Activated CD8-positive, alpha-beta memory T cell treated with anti-CD3 and anti-CD28 coated beads for 36 hours (primary cell): ENCODE data around the gene DARS2. TPM values are rescaled to one million over a fixed set of nuclear protein-coding genes. Genes with fewer than 3 reads are reported as not detected.
"Not testable (repeated sequence)": the region's sequence is repeated elsewhere in the genome, so short reads cannot be mapped to it uniquely, and the experiment has no call there.

Experiments
- CTCF ChIA-PET: fragments of 350-600 bp; sonication (Branson Sonifier 250); formaldehyde crosslinking; loops from one replicate; lab custom pipeline; 2021; ENCODE audit warnings: antibody characterized with exemption; lab: Charles Lee
- POLR2A ChIA-PET: fragments of 350-600 bp; sonication (Branson Sonifier 250); formaldehyde crosslinking; loops from one replicate; lab custom pipeline; 2021; ENCODE audit warnings: antibody characterized with exemption; lab: Charles Lee
- total RNA-seq, 2 experiments: library from RNA; stranded (reverse); gene quantifications; one replicate each; pipeline ENCODE4 v1.2.3, GENCODE V29; 2021

Gene DARS2
- total RNA-seq, 2 experiments from 2014 or later: 46.3 to 49.1 TPM

DNA sequence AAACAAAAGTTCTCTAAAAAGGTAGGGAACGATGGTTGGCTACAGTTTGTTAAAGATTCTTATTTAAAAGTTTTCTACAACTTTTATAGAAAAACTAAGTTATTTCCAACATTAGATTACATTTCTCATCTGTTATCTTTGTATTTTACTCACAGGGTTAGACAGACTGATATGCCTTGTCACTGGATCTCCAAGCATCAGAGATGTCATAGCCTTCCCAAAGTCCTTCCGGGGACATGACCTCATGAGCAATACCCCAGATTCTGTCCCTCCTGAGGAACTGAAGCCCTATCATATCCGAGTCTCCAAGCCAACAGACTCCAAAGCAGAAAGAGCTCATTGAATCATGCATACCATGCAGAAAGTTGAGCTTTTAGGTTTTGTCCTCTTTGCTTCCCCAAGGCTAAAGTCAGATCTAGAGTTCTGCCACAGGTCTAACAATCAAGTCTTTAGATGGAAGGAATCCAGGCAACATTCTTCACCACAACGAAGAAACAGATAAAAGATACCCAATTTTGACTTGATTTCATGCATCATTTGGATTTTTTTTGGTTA is 33.0 kb downstream of the DARS2 start:
- POLR2A ChIA-PET: interaction anchor here (0.5 to 1.2 kb wide), 2 partner anchors 24 to 121 kb away, joined by 3 to 4 read pairs; no protein-coding TSS in a partner anchor
- CTCF ChIA-PET: no interaction called here

- POLR2A ChIA-PET: interaction anchor here (1.9 kb wide), 1 partner anchor 36 kb away, joined by 9 read pairs; the partner anchor contains the start of genes CENPL and DARS2
- CTCF ChIA-PET: not testable (repeated sequence)
These were observed 35.1 kb downstream of the DARS2 start for GRCh38 chr1:173859547-173859946.

GRCh38 chr1:173860065-173860464 is 35.6 kb downstream of the DARS2 start:
- POLR2A ChIA-PET: interaction anchor here (0.7 to 1.9 kb wide), 4 partner anchors 8 to 36 kb away, joined by 3 to 9 read pairs (median 4); partner anchors contain the start of genes CENPL, DARS2, GAS5 and ZBTB37

GRCh38 chr1:173861731-173862145 is 37.3 kb downstream of the DARS2 start:
- CTCF ChIA-PET: no interaction called here
- POLR2A ChIA-PET: interaction anchor here (1.3 kb wide), 1 partner anchor 313 kb away, joined by 6 read pairs; no protein-coding TSS in a partner anchor

More at GRCh38 chr1:173860065-173860464, 35.6 kb downstream of the DARS2 start:
- CTCF ChIA-PET: no interaction called here

DNA sequence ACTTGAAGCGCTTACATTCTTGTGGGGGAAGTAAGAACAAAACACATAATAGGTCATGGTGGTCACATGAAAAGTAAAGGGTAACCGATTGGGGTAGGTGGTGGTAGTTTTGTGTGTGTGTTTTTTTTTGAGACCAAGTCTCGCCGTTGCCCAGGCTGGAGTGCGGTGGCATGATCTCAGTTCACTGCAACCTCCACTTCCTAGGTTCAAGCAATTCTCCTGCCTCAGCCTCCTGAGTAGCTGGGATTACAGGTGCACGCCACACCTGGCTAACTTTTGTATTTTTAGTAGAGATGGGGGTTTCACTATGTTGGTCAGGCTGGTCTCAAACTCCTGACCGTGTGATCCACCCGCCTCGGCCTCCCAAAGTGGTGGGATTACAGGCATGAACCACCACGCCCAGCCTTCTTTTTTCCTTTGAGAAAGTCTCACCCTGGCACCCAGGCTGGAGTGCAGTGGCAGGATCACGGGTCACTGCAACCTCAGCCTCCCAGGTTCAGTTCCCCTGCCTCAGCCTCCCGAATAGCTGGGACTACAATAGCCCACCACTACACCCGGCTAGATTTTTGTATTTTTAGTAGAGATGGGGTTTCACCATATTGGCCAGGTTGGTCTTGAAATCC is 37.8 kb downstream of the DARS2 start:
- POLR2A ChIA-PET: interaction anchor here (1.3 kb wide), 1 partner anchor 312 kb away, joined by 6 read pairs; no protein-coding TSS in a partner anchor
- CTCF ChIA-PET: not testable (repeated sequence)

- POLR2A ChIA-PET: interaction anchor here (0.6 to 1.3 kb wide), 3 partner anchors 19 to 359 kb away, joined by 3 to 11 read pairs (median 6); no protein-coding TSS in a partner anchor
- CTCF ChIA-PET: no interaction called here
These were observed 38.3 kb downstream of the DARS2 start for GRCh38 chr1:173862769-173863223.

DNA sequence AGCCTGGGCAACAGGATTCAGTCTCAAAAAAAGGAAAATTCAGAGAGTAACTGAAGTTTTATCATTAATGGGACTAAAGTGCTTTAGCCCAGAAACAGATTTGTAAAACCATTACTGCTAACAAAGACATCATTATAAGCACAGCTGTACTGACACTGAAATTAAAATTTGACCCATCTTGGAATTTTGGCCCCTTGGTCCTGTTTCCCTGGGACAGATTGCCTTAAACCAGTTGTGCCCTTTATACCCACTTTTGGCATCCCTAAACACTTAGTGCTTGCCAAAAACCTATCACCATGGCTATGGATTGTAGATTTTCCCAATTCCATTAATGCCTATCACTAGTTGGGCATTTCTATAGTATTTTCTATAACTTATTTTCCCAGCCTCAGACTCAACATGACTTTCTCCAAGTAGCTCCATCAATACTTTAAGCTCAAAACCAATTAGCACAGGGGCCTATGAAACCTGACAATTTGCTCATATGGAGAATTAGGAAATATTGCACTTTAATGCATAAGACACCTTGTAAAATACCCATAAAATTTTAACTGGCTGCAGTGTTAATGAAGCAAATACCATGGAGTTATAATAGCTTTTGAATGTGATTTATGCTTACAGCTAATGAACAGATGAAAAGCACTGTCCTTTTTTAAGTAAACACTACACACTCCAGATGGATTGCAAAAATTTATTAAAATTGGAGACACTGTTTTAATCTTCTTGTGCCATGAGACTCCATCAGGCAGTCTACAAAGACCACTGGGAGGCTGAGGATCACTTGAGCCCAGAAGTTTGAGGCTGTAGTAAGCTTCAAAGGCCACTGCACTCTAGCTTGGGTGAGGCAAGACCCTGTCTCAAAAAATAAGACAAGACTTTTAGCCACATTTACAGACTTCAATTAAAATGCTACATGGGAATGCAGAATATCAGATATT is 39.0 kb downstream of the DARS2 start:
- ChIA-PET POLR2A (interaction anchor here (0.6 to 1.0 kb wide), 5 partner anchors 19 to 1161 kb away, joined by 3 to 11 read pairs (median 3); partner anchors contain the start of genes CENPL and DARS2), CTCF (no interaction called here)

DNA sequence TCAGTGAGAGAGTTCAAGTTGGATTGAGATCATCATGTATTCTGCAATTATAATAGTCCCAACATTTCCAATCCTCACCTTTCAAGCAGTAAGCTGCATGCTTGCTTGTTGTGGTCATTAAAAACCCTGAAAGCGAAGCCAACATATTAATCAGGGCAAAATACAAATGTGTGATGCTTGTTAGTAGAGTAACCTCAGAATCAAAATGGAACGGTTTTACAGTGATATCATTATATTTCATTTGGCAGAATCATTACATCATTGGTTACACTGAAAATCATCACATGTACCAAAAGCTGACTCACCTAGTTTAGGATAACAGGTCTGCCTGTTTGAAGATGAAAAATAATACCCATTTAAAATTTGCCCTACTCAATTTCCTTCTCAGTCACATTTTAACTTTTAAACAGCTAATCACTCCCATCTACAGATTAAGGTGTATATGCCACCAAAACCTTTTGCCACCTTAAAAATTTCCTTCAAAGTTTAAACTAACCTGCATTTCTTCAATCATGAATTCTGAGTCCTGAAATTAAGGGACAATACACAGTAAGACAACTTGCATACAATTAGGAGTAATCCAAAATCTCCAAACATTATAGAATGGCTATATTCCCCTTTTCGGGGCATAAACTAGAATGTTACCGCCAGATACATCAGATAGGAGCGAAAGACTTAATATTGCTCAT is 39.9 kb downstream of the DARS2 start:
- POLR2A ChIA-PET: interaction anchor here (0.6 to 1.0 kb wide), 5 partner anchors 34 to 1160 kb away, joined by 3 to 6 read pairs (median 3); partner anchors contain the start of genes CENPL and DARS2
- CTCF ChIA-PET: no interaction called here

- ChIA-PET POLR2A (interaction anchor here (0.5 to 1.1 kb wide), 3 partner anchors 42 to 160 kb away, joined by 3 to 5 read pairs (median 3); no protein-coding TSS in a partner anchor), CTCF (interaction anchor here (0.5 kb wide), 1 partner anchor 16 kb away, joined by 3 read pairs; no protein-coding TSS in a partner anchor)
These were observed 41.1 kb downstream of the DARS2 start for GRCh38 chr1:173865468-173866164.

DNA sequence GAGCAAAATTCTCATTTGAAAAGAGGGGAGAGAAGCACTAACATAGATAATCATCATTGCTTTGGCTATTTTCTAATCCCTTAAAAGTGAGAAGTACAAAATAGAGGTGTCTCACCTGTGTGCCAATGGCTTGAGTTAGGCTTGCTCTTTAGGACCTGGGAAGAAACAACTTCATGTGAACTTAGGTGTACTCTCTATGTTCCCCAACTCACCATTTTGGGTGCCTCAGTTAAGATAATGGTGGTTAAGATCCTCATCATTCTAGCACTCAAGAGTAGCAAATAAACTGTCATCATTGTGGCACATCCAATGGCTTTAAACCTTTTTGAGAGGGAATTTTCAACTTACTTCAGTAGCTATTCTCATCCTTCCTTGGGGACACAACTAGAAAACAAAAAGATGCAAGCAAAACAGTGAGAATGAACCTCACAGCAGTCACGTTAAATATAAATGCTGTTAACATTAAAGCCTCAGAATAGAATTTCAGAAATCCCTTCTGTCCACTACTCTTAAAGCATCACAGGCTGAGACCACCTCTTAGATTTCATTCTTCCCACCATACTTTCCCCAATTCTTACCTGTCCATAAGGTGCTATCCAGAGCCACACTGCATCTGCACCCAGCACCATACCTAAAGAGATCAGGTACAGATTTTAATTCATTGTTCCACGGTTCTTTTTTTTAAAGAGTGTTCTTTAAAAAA is 42.1 kb downstream of the DARS2 start:
- POLR2A ChIA-PET: interaction anchor here (1.1 kb wide), 1 partner anchor 43 kb away, joined by 5 read pairs; no protein-coding TSS in a partner anchor
- CTCF ChIA-PET: interaction anchor here (2.1 kb wide), 1 partner anchor 43 kb away, joined by 5 read pairs; no protein-coding TSS in a partner anchor

GRCh38 chr1:173867141-173867752 is 42.8 kb downstream of the DARS2 start:
- ChIA-PET CTCF (interaction anchor here (2.1 kb wide), 1 partner anchor 44 kb away, joined by 5 read pairs; no protein-coding TSS in a partner anchor), POLR2A (interaction anchor here (1.1 to 2.2 kb wide), 3 partner anchors 43 to 391 kb away, joined by 6 to 12 read pairs (median 11); partner anchors contain the start of genes CENPL, DARS2 and PRDX6)

DNA sequence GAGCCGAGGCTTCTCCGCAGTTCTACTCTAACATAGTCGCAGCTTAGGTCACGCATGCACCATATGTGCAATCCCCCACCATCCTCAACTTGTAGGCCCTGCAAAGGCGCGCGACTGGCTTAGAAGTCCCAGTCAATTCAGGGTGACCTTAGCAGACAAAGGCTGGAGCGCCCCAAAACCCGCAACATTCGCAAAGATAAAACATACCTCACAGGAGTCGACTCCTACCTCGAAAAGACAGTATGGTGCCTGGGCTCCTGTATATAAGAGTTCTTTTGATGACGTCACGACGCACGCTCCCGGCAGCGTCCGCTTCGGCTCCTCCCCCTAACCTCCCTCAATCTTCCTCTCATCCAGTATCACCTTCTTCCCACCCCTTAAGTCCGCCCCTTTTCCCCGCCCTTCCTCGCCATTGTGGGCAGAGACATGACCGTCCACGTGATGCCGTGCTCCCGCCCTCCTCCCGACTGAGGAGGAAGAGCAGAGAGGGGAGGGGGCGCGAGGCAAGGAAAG is 43.3 kb downstream of the DARS2 start, which contains the start of gene GAS5:
Gene GAS5, minus strand, starts transcription at position 237 of the 513 bp plus-strand sequence.
- CTCF ChIA-PET: interaction anchor here (0.6 to 2.1 kb wide), 2 partner anchors 44 to 1227 kb away, joined by 3 to 5 read pairs; no protein-coding TSS in a partner anchor
- POLR2A ChIA-PET: interaction anchor here (0.5 to 2.2 kb wide), 6 partner anchors 7 to 392 kb away, joined by 3 to 12 read pairs (median 6); partner anchors contain the start of genes CENPL, DARS2 and PRDX6

- POLR2A ChIA-PET: interaction anchor here (0.5 to 2.2 kb wide), 8 partner anchors 8 to 392 kb away, joined by 3 to 12 read pairs (median 6); partner anchors contain the start of genes CENPL, DARS2, PRDX6 and RC3H1
- CTCF ChIA-PET: interaction anchor here (0.6 to 2.1 kb wide), 3 partner anchors 45 to 1227 kb away, joined by 3 to 5 read pairs (median 4); partner anchors contain the start of gene DARS2
These were observed 44.0 kb downstream of the DARS2 start, which contains the start of gene ZBTB37 for GRCh38 chr1:173868266-173869020. TSS of gene ZBTB37 (plus strand) at chr1:173868380. CDS start at chr1:173870226, 1,846 bp downstream.

DNA sequence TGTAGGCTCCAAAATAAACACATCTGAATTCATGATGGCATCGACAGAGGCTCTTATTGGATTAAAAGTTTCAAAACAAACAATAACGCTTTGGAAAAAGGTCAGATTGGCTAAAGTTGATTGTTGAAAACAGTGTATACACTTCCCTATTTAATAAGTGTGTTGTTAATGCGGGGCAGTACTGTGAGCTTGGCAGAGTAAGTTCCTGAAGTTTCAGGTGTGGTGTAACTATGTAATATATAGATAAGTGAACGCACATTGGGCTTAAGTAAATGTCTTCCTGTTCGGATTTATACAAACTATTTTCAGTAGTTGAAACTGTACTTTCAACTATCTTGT is 44.5 kb downstream of the DARS2 start:
- ChIA-PET CTCF (interaction anchor here (1.5 kb wide), 1 partner anchor 45 kb away, joined by 4 read pairs; the partner anchor contains the start of gene DARS2), POLR2A (interaction anchor here (0.9 to 2.2 kb wide), 3 partner anchors 44 to 154 kb away, joined by 5 to 11 read pairs (median 8); partner anchors contain the start of genes CENPL, DARS2 and RC3H1)
